Measurements from ENCODE around the gene EIF1B.

The EIF1B gene

GRCh38 chr3:40328374-40328773 is 18.9 kb downstream of the EIF1B start:
- H3K36me3 ChIP-seq (ENCODE audit: low read depth) = no peaks in the 10 kb centered on the region
- no peaks in the 10 kb centered on the region for H3K27me3 ChIP-seq (ENCODE audit: insufficient read depth, poor library complexity, severe bottlenecking)
- no peaks in the 10 kb centered on the region for H3K9me3 ChIP-seq (ENCODE audit: severe bottlenecking)
- ATAC-seq (ENCODE audit: low read depth) (no peak), DNase-seq (ENCODE audit: low spot score) (no peak)
- no peaks in the 10 kb centered on the region for H3K4me1 ChIP-seq (ENCODE audit: insufficient read depth, poor library complexity, severe bottlenecking)
- no peak overlapping the region for H3K27ac ChIP-seq (ENCODE audit: poor library complexity, severe bottlenecking)
- no peak overlapping the region for H3K4me3 ChIP-seq (ENCODE audit: severe bottlenecking)
- TF ChIP-seq CTCF (IDR thresholded peaks at IDR 0.05; ENCODE audit: poor library complexity, severe bottlenecking) = no peak

- no peak overlapping the region for H3K27ac ChIP-seq (ENCODE audit: poor library complexity, severe bottlenecking)
- DNase-seq (ENCODE audit: low spot score) (no peak), ATAC-seq (ENCODE audit: low read depth) (no peak)
- no peaks in the 10 kb centered on the region for H3K36me3 ChIP-seq (ENCODE audit: low read depth)
- no peak for TF ChIP-seq CTCF (IDR thresholded peaks at IDR 0.05; ENCODE audit: poor library complexity, severe bottlenecking)
- no peaks in the 10 kb centered on the region for H3K4me1 ChIP-seq (ENCODE audit: insufficient read depth, poor library complexity, severe bottlenecking)
- H3K9me3 ChIP-seq (ENCODE audit: severe bottlenecking) = no peaks in the 10 kb centered on the region
- no peaks in the 10 kb centered on the region for H3K27me3 ChIP-seq (ENCODE audit: insufficient read depth, poor library complexity, severe bottlenecking)
- H3K4me3 ChIP-seq (ENCODE audit: severe bottlenecking) = no peak overlapping the region
Observed at GRCh38 chr3:40329071-40329470, 19.6 kb downstream of the EIF1B start.

GRCh38 chr3:40332684-40333083 is 23.2 kb downstream of the EIF1B start:
- Histone ChIP-seq H3K27me3 (ENCODE audit: insufficient read depth, poor library complexity, severe bottlenecking) (no peaks in the 10 kb centered on the region), H3K36me3 (ENCODE audit: low read depth) (no peaks in the 10 kb centered on the region), H3K4me3 (ENCODE audit: severe bottlenecking) (no peak overlapping the region), H3K9me3 (ENCODE audit: severe bottlenecking) (no peaks in the 10 kb centered on the region), H3K4me1 (ENCODE audit: insufficient read depth, poor library complexity, severe bottlenecking) (no peaks in the 10 kb centered on the region), H3K27ac (ENCODE audit: poor library complexity, severe bottlenecking) (no peak overlapping the region)
- DNase-seq (ENCODE audit: low spot score) (no peak), ATAC-seq (ENCODE audit: low read depth) (no peak)
- TF ChIP-seq CTCF (IDR thresholded peaks at IDR 0.05; ENCODE audit: poor library complexity, severe bottlenecking) = no peak

GRCh38 chr3:40333416-40333815 is 23.9 kb downstream of the EIF1B start:
- no peak for TF ChIP-seq CTCF (IDR thresholded peaks at IDR 0.05; ENCODE audit: poor library complexity, severe bottlenecking)
- DNase-seq (ENCODE audit: low spot score) (no peak), ATAC-seq (ENCODE audit: low read depth) (no peak)
- H3K36me3 ChIP-seq (ENCODE audit: low read depth) = no peaks in the 10 kb centered on the region
- H3K4me3 ChIP-seq (ENCODE audit: severe bottlenecking) = no peak overlapping the region
- no peaks in the 10 kb centered on the region for H3K4me1 ChIP-seq (ENCODE audit: insufficient read depth, poor library complexity, severe bottlenecking)
- no peak overlapping the region for H3K27ac ChIP-seq (ENCODE audit: poor library complexity, severe bottlenecking)
- no peaks in the 10 kb centered on the region for H3K9me3 ChIP-seq (ENCODE audit: severe bottlenecking)
- H3K27me3 ChIP-seq (ENCODE audit: insufficient read depth, poor library complexity, severe bottlenecking) = no peaks in the 10 kb centered on the region

- Histone ChIP-seq H3K36me3 (ENCODE audit: low read depth) (no peaks in the 10 kb centered on the region), H3K27me3 (ENCODE audit: insufficient read depth, poor library complexity, severe bottlenecking) (no peaks in the 10 kb centered on the region), H3K4me3 (ENCODE audit: severe bottlenecking) (no peak overlapping the region), H3K9me3 (ENCODE audit: severe bottlenecking) (no peaks in the 10 kb centered on the region), H3K27ac (ENCODE audit: poor library complexity, severe bottlenecking) (no peak overlapping the region), H3K4me1 (ENCODE audit: insufficient read depth, poor library complexity, severe bottlenecking) (no peaks in the 10 kb centered on the region)
- TF ChIP-seq CTCF (IDR thresholded peaks at IDR 0.05; ENCODE audit: poor library complexity, severe bottlenecking) = no peak
- no peak for ATAC-seq (ENCODE audit: low read depth)
- no peak for DNase-seq (ENCODE audit: low spot score)
Observed at GRCh38 chr3:40333852-40334251, 24.3 kb downstream of the EIF1B start.

Data from RWPE2 (cell line).